ENCODE measurements around the gene SH3GLB2. TPM values are rescaled to one million over a fixed set of nuclear protein-coding genes. Genes with fewer than 3 reads are reported as not detected.

SH3GLB2 gene
- total RNA-seq, 1 donor from 2014 or later = 94.7 TPM

DNA sequence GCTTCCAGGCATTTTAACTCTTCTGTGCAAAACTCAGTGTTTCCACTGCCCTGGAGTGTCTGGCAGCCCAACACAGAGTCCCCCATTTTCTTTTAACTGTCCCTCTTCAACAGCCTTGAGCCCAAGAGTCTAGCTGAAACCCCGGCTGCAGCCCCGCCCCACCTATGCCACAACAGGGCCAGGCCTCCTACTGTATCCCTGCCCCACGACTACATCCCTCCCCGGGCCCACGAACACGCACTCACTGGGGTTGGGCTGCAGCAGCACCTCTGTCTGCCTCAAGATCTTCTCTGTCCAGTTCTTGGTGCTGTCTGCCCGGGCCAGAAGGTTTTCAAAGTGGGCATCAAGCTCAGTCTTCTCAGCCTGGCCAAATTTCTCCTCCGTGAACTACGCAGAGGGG is 6.1 kb downstream of the SH3GLB2 start:
- Histone ChIP-seq H3K27me3 (ENCODE audit: low read depth) (no peaks in the 10 kb centered on the region), H3K4me1 (peaks cover 17% of the 10 kb centered on the region), H3K9me3 (no peaks in the 10 kb centered on the region), H3K36me3 (peaks cover 25% of the 10 kb centered on the region), H3K4me3 (no peak overlapping the region), H3K27ac (no peak overlapping the region)
- DNase-seq = no peak
- ATAC-seq = no peak
- intact Hi-C loops (cut with DNase I) = no loop called here
- TF ChIP-seq, protein P1, sequence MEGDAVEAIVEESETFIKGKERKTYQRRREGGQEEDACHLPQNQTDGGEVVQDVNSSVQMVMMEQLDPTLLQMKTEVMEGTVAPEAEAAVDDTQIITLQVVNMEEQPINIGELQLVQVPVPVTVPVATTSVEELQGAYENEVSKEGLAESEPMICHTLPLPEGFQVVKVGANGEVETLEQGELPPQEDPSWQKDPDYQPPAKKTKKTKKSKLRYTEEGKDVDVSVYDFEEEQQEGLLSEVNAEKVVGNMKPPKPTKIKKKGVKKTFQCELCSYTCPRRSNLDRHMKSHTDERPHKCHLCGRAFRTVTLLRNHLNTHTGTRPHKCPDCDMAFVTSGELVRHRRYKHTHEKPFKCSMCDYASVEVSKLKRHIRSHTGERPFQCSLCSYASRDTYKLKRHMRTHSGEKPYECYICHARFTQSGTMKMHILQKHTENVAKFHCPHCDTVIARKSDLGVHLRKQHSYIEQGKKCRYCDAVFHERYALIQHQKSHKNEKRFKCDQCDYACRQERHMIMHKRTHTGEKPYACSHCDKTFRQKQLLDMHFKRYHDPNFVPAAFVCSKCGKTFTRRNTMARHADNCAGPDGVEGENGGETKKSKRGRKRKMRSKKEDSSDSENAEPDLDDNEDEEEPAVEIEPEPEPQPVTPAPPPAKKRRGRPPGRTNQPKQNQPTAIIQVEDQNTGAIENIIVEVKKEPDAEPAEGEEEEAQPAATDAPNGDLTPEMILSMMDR (IDR thresholded peaks at IDR 0.05) = no peak

- intact Hi-C loops (cut with DNase I) = no loop called here
- H3K36me3 ChIP-seq = peaks cover 27% of the 10 kb centered on the region
- DNase-seq (no peak), ATAC-seq (peak; percentile 16 to 72)
- TF ChIP-seq, protein P1 (IDR thresholded peaks at IDR 0.05) = no peak
- H3K4me1 ChIP-seq = peaks cover 7% of the 10 kb centered on the region
- H3K4me3 ChIP-seq = no peak overlapping the region
- H3K27me3 ChIP-seq (ENCODE audit: low read depth) = no peaks in the 10 kb centered on the region
- no peaks in the 10 kb centered on the region for H3K9me3 ChIP-seq
- H3K27ac ChIP-seq = no peak overlapping the region
These were observed 7.0 kb downstream of the SH3GLB2 start for GRCh38 chr9:129021091-129021490.

GRCh38 chr9:129014608-129015007 is 13.5 kb downstream of the SH3GLB2 start:
- H3K36me3 ChIP-seq = peaks cover 82% of the 10 kb centered on the region
- no peaks in the 10 kb centered on the region for H3K4me1 ChIP-seq
- TF ChIP-seq, protein P1 (IDR thresholded peaks at IDR 0.05) = no peak
- H3K9me3 ChIP-seq = no peaks in the 10 kb centered on the region
- no peak for ATAC-seq
- no peak overlapping the region for H3K27ac ChIP-seq
- H3K27me3 ChIP-seq (ENCODE audit: low read depth) = no peaks in the 10 kb centered on the region
- no peak overlapping the region for H3K4me3 ChIP-seq
- no peak for DNase-seq
- intact Hi-C loops (cut with DNase I) = no loop called here

GRCh38 chr9:129014124-129014523 is 14.0 kb downstream of the SH3GLB2 start:
- intact Hi-C loops (cut with DNase I) = no loop called here
- H3K27me3 ChIP-seq (ENCODE audit: low read depth) = no peaks in the 10 kb centered on the region
- no peak for ATAC-seq
- H3K36me3 ChIP-seq = peaks cover 81% of the 10 kb centered on the region
- no peak for DNase-seq
- H3K4me1 ChIP-seq = no peaks in the 10 kb centered on the region
- TF ChIP-seq, protein P1 (IDR thresholded peaks at IDR 0.05) = no peak
- H3K4me3 ChIP-seq = no peak overlapping the region
- no peaks in the 10 kb centered on the region for H3K9me3 ChIP-seq
- no peak overlapping the region for H3K27ac ChIP-seq

DNA sequence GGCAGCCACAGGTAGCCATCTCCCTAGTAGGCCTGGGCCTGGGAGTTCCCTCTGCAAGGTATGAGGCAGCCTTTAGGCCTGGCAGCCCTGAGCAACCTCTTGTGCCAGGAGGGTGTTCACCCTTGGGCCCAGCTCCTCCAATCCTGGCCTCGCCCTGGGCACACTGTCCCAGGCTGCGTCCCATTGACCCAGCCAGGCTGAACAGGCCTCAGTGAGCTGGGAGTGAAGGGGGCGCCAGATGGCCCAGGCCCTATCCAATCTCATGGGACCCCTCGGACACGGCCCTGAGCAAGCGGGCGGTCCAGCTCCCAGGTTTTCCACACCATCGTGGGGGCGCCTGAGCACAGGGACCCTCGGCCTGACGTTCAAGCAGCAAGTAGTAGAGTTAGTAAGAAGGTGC is 14.5 kb downstream of the SH3GLB2 start:
- DNase-seq (no peak), ATAC-seq (peak in 1 of 2 donors; percentile 3)
- intact Hi-C loops (cut with DNase I) = no loop called here
- H3K36me3 ChIP-seq = peaks cover 81% of the 10 kb centered on the region
- no peak overlapping the region for H3K4me3 ChIP-seq
- no peak overlapping the region for H3K27ac ChIP-seq
- H3K4me1 ChIP-seq = no peaks in the 10 kb centered on the region
- H3K27me3 ChIP-seq (ENCODE audit: low read depth) = no peaks in the 10 kb centered on the region
- TF ChIP-seq, protein P1 (IDR thresholded peaks at IDR 0.05) = no peak
- no peaks in the 10 kb centered on the region for H3K9me3 ChIP-seq
